CD4-positive, alpha-beta T cell treated with Interleukin-17A for 1 hour (primary cell): ENCODE data around the gene CCDC74B.
"Not testable (repeated sequence)": the region's sequence is repeated elsewhere in the genome, so short reads cannot be mapped to it uniquely, and the experiment has no call there.

Experiments used
- DNase-seq: peaks from one replicate; pipeline ENCODE4 v3.0.0-alpha.2; 2020

Gene CCDC74B

DNA sequence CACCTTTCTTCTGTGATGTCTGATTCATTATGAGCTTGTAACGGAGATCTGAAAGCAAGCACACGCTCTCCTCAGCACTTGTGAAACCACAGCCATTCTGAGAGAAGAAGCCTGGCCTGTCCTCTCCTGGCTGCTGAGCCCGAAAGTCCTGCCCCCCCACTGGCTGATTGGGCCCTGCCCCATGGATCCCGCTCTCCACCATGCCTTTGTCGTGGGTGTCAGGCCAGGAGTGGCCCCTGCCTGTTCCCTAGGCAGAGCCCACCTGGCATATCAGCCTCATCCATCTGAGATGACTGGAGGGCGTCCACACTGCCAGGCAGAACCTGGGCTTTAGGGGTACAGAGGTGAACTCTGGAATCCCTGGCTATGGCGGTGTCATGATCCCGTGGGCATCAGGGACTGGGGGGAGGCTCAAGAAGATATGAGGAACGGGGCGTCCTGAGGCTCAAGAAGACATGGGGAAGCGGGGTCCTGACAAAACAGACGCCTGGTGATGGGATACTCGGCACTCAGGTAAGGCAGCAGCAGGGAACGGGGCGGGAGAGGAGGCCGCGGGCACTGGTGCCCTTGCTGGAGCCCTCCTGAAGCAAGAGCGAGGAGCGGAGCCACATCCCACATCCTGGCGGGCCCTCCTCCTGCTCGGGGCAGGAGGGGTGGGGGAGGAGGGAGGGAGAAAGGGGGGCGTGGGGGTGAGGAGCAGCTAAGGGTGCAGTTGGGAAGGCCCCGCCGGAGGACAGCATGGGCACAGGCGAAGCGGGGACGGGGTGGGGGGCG, 1.5 kb downstream of the CCDC74B start:
- not testable (repeated sequence) for DNase-seq

DNA sequence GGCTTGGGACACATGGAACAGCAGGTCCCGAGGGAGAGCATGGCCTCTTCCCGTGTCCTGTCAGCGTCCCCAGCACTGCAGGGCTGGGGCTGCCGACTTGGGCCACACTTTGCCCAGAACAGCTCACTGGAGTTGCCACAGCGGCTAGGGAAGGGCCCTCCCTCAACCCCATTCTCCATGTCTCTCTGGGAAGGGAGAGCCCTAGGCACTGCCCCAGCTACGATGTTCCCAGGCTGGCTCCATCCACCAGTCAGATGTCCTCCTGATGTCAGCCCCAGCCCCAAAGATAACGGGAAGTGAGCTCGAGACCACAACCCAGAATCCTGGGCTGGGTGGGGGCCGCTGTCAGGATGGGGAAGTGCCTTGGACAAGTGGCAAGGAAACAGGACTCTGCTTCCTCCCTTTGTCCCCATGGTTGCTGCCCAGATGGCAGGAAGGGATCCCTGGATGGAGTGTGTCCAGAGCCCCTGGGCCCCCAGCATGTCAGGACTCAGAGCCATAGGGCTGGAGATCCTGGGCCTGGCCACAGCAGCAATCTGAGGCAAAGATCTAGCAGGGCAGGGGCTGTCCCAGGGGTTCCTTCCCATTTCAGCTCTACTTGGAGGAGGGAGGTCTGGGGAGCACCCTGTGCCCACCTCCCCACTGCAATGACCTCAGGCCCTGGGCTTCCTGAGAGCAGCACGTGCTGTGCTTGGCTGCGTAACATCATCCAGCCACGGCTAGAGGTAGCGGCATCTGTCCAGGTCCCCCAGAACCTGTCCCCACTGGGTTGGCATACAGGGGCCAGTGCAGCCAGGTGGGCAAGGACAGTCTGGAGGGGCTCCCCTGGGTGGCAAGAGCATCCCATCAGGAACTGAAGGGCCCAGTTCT, 2.3 kb downstream of the CCDC74B start:
- DNase-seq: not testable (repeated sequence)

DNA sequence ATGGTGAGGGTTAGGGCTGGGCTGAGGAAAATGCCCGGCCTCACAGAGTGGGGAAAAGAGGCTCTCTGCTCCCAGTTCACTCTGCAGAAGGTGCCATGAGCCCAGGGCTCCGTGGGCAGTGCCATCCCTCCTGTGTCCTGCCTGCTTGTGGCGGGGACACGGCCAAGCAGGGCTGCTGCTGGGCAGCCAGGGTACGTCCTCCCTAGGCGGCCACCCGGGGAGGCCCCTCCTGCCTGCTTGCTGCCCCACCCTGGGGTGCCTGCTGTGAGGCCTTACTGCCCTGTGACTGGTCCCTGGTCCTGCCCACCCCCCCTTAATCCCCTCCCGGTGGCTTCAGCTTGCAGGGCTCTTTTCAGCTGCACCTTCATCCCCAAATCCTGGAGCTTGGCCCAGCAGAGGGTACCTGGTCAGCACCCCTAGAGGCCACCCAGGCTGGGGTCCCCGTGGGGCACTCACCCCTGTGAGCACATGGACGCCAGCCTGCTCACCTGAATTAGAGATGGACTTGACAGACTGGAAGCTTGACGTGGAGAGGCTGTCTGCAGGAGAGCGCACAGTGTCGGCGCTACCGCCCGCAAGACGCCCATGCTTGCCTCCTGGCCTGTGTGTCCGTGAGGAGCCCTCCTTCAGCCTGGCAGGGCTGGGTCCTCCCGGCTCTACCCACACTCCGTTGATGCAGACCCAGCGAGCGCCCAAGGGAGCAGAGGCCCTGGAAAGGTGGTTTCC, 3.1 kb downstream of the CCDC74B start:
- not testable (repeated sequence) for DNase-seq

DNA sequence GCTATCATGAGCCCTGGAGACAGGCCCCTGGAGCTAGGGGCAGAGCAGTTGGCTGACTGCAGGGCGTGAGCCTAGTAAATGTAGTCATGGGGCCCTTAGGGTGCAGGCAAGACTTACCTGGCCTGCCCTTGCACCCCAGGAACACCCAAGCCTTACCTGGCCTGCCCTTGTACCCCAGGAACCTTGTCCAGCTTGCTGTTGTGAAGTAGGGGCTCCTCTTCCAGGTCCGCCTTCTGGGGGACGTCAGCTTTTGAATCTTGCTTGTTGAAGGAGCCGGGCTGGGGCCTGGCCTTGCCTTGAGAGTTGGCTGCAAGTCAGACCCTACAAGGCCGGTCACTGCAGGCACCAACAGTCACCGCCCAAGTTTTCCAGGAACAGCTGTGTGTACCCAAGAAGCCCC, 3.9 kb downstream of the CCDC74B start:
- not testable (repeated sequence) for DNase-seq

DNA sequence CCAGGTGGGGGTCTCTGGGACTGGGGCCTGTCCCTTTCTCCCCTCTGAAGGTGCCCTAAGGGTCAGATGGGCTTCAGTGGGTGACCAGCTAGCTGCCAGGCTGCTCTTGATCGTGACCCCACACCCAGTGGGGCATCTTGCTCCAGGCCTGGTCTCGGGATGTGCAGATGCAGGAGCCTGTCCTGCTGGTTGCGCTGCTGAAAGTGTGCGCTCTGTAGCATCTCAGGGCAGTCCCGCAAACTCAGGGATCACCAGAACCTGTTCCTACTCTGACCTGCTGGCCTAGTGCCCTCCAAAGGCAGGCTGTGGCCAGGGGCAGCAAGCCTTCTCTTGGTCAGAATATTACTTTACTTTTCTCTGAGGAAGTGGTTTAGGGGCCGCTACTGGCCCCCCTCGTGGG, 4.4 kb downstream of the CCDC74B start:
- DNase-seq: not testable (repeated sequence)

DNA sequence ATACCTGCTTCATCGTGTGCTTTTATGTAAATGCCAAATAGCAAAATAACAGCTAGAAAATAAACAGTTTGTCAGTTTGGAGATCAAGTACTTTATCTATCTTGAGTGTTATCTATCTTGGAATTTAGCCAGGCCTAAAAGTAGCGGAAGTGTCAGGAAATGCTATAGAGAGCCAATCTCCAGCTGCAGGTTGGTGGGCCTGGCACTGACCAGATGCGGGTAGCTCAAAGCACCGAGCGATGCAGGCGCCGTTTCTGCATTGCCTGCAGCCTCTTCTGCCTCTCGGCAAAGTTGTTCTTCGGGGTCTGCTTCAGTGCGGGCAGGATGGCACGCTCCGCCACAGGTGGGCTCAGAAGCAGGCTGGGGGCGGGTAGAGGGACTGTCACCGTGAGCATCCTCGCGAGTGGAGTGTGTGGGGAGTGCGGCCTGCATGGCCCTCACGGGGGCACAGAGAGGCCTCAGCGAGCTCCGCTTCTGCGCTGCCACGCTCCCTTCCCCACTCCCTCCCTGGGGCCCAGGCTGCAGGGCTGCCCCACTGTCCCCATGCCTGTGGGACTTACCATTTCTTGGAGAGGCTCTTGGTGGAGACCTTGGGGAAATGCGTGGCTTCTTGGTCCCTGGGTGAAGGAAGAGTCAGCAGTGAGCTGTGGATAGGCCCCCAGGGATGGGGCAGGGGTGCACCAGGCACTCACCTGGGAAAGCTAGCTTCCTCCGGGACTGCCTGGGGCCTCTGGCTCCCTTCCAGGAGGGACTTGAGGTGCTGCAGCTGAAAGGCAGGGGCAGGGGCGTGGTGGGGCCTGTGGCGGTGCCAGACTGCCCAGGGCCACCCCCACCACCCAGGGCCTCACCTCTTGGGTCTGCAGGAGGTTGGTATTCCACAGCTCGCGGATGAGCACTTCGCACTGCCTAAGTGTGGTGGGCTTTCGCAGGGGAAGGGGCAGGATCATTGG, 5.3 kb downstream of the CCDC74B start:
- DNase-seq: not testable (repeated sequence)

DNA sequence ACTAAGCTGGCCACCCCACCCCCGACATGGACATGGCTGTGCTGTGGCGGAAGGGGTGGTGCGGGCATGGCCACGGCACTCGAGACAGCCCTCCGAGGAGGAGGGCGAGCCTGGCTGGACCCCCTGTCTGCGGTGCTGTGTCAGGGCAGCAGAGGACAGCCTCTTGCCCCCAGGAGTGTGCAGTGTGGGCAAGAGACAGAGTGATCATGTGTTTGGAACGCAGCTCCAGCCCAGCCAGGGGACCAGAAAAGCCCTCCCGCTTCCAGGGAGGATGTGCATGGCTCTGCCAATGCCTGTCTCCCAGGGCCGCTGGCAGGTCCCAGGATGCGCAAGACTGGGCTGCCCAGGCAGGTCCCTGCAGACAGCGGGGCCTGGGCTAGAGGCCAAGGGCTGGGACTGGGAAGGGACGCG, 6.1 kb downstream of the CCDC74B start:
- not testable (repeated sequence) for DNase-seq

DNA sequence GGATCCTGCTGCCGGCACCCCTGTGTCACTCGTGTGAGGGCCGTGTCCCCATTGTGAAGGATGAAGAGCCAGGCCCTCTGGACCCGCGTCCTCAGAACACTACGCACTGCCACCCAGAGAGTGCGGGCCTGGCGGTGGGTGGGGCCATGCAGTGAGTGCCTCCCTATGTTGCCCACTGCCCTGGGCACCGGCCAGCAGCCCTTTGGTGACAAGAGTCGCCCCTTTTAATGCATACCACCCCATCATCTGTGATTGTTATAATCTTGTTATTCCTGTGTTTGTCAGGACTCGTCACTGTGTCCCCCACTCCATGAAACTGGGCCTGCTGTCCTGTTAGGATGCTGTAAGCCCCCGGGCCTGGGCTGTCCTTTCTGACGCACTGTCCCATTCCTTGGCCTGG, 6.6 kb downstream of the CCDC74B start:
- DNase-seq: not testable (repeated sequence)

DNA sequence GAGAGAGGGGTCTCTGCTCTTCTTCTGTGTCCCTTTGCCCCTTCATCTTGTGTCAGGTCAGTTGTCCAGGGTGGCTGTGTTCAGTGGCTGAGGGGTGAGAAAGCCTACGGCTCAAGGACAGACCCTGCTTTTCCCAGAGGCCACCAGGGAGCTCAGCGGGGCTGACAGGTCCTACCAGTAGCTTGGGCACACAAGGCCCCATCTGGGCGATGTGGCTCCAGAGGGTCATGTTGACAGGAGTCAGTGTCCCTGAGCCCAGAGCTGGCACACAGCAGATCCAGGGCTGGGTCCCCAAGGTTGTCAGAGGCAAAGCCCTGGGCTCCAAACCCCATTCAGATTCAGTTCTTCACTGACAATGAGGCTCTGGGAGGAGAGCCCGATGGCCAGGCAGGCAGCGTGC, 7.8 kb downstream of the CCDC74B start:
- not testable (repeated sequence) for DNase-seq

DNA sequence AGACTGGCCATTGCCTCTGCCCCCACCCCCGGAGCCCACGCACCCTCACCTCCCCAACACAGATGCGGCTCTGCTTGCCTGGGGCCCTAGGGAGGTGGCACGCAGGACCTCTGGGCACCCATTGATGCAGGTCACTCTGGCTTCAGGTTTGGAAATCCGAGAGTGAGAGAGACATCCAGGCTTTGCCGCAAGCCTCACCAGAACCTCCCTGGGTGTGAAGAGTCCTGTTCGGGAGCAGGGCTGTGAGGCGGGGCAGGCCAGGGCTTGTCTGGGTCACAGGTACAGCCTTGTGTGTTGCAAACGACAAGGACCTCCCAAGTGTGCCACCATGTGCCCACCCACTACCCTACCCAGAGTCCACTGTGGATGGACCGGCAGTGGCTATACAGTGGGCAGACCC, 8.4 kb downstream of the CCDC74B start:
- DNase-seq: not testable (repeated sequence)

DNA sequence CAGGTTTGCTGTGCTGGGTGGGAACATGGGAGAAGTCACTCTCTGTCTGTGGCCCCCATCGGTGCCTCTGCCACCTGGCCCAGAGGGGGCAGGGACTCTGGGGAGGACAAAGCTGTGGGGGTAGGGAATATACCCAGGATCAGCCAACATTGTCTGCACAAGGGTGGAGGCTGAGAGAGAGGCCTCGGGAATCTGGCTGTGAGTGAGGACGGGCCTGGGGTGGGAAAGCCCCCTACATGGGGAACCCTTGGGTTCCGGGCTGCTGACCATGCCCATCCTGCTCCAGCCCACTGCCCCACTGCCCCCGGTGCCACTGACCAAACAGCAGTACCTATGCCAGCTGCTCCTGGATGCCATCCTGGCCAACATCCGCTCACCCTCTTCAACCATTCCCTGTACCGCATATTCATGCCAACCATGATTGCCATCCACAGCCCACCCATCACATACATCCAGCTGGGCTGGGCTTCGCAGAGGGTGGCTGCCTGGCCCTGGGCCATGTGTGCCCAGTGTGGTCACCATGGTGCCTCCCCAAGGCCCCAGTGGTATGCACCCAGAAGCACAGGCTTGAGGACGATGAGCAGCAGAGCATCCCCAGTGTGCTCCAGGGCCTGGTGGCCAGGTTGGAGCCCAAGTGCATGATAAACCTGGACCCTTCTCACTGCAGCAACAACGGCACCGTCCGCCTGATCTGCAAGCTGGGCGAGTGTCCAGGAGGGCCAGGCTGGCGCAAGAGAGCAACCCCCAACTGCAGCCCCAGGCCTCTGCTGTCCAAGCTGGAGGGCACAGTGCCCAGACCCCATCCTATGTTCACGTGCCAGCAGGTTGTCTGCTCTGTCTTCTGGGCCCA, 9.0 kb downstream of the CCDC74B start:
- no peak for DNase-seq

DNA sequence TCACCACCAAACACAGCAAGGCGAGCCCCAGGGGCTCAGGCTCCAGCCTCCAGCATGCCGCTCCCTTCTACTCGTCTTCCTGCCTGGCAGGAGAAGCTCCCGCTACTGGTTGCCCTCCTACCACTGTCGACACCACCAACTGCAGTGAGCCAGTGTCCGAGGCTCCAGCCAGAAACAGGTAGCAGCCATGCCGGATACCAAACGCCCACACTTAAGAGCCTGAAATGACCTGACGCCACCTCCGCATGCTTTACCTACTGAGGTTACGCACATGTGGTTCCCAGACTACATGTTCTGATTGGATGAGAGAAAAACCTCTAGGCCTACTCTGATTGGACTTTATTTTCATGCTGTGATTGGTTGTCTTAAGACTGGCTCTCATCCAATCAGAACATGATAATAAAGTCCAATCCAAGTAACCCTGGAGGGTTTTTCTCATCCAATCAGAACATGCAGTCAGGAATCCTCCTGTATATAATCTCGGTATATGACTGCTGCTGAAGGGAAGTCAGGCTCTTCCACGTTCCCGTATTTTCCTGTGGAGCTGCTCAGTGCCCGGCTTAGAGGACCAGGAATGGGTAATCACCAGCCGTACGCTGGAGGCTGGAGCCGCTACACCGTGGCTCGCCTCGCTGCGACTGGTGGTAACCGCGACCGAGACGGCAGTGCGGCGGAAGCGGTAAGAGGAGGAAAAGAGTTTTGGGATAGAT, 15.6 kb downstream of the CCDC74B start, which contains the start of gene POTEF:
Gene POTEF, minus strand, starts transcription at position 103 of the 710 bp plus-strand sequence. CDS start 8,707 bp downstream, outside the sequence.
- not testable (repeated sequence) for DNase-seq

DNA sequence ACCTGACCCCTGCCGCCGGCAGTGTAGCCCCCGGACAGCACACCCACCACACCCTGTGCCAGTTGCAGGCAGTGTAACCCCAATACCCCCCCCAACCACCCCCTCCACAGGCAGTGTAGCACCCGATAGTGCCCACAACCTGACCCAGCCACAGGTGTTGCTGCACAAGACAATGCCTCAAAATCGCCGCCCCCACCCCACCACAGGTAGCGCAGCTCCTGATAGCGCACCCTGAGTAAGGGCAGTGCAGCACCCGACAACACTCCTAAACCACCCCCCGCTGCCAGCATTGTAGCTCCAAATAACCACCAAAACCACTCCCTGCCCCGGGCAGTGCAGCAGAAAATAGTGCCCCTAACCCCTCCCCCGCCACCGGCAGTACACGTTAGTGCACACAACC, 16.4 kb downstream of the CCDC74B start:
- not testable (repeated sequence) for DNase-seq

DNA sequence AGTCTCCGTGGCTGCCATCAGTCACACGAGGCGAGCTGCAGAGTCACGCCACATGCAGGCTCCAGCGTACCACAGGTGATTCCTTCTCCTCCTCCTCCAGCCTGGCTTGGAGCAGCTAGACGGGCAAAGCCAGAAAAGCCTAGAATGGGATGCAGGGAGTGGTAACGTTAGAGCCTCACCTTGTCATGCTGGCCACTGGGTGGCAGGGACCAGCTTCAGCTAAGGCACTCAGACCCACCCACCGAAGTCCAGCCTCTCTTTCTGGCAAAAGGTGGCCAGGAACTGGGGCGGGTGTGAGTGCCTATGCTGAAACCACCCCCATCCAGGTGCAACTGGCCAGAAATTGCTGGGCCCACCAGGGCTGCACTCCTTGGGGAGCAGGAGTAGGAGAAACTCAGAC, 17.2 kb downstream of the CCDC74B start:
- not testable (repeated sequence) for DNase-seq

DNA sequence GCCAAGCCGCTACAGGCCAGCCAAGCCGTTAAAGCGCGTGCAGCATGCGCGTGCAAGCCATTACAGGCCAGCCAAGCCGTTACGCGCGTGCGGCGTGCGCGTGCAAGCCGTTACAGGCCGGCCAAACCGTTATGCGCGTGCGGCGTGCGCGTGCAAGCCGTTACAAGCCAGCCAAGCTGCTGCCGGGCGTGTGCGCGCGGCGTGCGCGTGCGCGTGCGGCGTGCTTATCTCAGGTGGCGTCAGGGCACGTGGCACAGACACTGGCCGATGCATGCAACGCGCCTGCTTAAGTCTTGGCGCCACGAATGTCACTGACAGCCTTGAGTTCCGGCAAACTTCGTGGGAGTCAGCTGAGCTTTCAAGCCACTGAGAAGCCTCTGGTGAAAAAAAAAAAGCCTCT, 24.0 kb downstream of the CCDC74B start:
- DNase-seq: not testable (repeated sequence)

DNA sequence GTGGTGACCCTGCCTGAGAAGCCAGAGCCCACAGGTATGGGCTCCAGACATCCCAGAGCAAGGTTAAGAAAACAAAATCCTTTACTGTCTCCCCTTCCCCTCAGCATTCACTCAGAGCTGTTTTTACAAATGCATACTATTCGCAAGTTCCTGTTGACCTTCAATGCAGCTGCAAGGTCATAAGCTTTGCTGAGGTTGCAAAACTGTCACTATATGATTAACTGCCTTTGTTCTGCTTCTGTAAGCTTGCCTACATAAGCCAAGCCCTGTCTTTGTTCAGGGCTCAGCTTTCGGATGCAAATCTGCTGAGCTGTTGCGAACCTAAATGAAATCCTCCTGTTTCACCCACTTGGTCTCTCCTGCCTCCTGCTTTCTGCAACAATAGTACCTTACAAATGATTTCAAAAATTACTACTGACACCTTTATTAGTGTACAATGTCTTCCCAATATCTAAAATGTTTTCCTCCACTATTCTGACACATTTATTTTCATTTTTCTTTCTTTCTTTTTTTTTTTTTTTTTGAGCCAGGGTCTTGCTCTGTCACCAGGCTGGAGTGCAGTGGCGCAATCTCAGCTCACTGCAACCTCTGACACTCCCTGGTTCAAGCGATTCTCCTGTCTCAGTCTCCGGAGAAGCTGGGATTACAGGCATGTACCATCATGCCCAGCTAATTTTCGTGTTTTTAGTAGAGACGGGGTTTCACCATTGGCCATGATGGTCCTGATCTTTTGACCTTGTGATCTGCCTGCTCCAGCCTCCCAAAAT, 42.1 kb downstream of the CCDC74B start:
- DNase-seq: not testable (repeated sequence)
